Measurements from ENCODE around the gene RXRA.

DNA sequence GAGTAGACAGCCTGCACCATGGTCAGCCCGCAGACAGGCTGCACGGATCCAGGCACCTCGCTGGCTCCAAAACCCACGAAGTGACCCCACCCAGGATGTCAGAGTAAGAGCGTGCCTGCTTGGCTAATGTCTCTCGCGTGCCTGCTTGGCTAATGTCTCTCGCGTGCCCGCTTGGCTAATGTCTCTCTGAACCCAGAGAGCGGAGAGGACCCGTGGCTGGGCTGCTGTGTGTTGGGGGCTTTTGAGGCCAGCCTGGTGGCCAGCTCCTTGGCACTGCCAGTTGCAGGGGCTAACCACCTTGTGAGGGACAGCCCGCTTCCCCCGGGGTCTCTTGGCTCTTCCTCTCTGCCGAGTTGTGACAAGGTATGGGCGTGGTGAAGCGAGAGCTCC lies 8.9 kb upstream of the RXRA start:
- TF ChIP-seq JUND (IDR thresholded peaks at IDR 0.05) = no peak
- TF ChIP-seq, protein P1, sequence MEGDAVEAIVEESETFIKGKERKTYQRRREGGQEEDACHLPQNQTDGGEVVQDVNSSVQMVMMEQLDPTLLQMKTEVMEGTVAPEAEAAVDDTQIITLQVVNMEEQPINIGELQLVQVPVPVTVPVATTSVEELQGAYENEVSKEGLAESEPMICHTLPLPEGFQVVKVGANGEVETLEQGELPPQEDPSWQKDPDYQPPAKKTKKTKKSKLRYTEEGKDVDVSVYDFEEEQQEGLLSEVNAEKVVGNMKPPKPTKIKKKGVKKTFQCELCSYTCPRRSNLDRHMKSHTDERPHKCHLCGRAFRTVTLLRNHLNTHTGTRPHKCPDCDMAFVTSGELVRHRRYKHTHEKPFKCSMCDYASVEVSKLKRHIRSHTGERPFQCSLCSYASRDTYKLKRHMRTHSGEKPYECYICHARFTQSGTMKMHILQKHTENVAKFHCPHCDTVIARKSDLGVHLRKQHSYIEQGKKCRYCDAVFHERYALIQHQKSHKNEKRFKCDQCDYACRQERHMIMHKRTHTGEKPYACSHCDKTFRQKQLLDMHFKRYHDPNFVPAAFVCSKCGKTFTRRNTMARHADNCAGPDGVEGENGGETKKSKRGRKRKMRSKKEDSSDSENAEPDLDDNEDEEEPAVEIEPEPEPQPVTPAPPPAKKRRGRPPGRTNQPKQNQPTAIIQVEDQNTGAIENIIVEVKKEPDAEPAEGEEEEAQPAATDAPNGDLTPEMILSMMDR (IDR thresholded peaks at IDR 0.05) = no peak
- no peak for TF ChIP-seq MEF2A (IDR thresholded peaks at IDR 0.05; ENCODE audit: borderline replicate concordance, low read depth)
- TF ChIP-seq MXI1 (IDR thresholded peaks at IDR 0.05; ENCODE audit: low read depth, low read length) = no peak
- TF ChIP-seq, protein P2, sequence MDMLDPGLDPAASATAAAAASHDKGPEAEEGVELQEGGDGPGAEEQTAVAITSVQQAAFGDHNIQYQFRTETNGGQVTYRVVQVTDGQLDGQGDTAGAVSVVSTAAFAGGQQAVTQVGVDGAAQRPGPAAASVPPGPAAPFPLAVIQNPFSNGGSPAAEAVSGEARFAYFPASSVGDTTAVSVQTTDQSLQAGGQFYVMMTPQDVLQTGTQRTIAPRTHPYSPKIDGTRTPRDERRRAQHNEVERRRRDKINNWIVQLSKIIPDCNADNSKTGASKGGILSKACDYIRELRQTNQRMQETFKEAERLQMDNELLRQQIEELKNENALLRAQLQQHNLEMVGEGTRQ (IDR thresholded peaks at IDR 0.05; ENCODE audit: borderline replicate concordance, low read depth, low read length) = no peak
- TF ChIP-seq SIN3A (IDR thresholded peaks at IDR 0.05; ENCODE audit: borderline replicate concordance, low read depth, low read length) = no peak
- no peak for TF ChIP-seq SMC3 (IDR thresholded peaks at IDR 0.05; ENCODE audit: low read depth, low read length)
